Activated naive CD4-positive, alpha-beta T cell treated with anti-CD3 and anti-CD28 coated beads, Interleukin-2, amount 50 U/mL, for 16 hours (primary cell): Measurements from ENCODE around the gene GJA4.
"Not testable (repeated sequence)": the region's sequence is repeated elsewhere in the genome, so short reads cannot be mapped to it uniquely, and the experiment has no call there.

Source experiments
- DNase-seq: peaks from one replicate; pipeline ENCODE4 v3.0.0-alpha.2; 2020

The GJA4 gene

GRCh38 chr1:34794001-34794789, 1.4 kb downstream of the GJA4 start:
- no peak for DNase-seq

GRCh38 chr1:34794790-34795180, 2.0 kb downstream of the GJA4 start:
- no peak for DNase-seq

GRCh38 chr1:34795916-34796315, 3.1 kb downstream of the GJA4 start:
- DNase-seq: no peak

- DNase-seq: no peak
Observed at GRCh38 chr1:34796990-34797389, 4.2 kb downstream of the GJA4 start.

GRCh38 chr1:34800214-34800613, 7.4 kb downstream of the GJA4 start:
- no peak for DNase-seq

- no peak for DNase-seq
Observed at GRCh38 chr1:34803770-34804169, 11.0 kb downstream of the GJA4 start.

GRCh38 chr1:34806396-34806795, 13.6 kb downstream of the GJA4 start:
- DNase-seq: no peak

GRCh38 chr1:34808051-34808810, 15.4 kb downstream of the GJA4 start:
- no peak for DNase-seq

- not testable (repeated sequence) for DNase-seq
Observed at GRCh38 chr1:34810781-34811180, 18.0 kb downstream of the GJA4 start.

GRCh38 chr1:34816332-34816731, 23.5 kb downstream of the GJA4 start:
- no peak for DNase-seq

- no peak for DNase-seq
Observed at GRCh38 chr1:34816778-34817177, 24.0 kb downstream of the GJA4 start.

- not testable (repeated sequence) for DNase-seq
Observed at GRCh38 chr1:34818862-34819261, 26.1 kb downstream of the GJA4 start.

- no peak for DNase-seq
Observed at GRCh38 chr1:34822202-34822601, 29.4 kb downstream of the GJA4 start.

- DNase-seq: no peak
Observed at GRCh38 chr1:34824817-34825454, 32.1 kb downstream of the GJA4 start.

- DNase-seq: no peak
Observed at GRCh38 chr1:34825455-34826091, 32.8 kb downstream of the GJA4 start.

GRCh38 chr1:34827341-34827941, 34.6 kb downstream of the GJA4 start:
- no peak for DNase-seq

GRCh38 chr1:34828611-34829010, 35.8 kb downstream of the GJA4 start:
- DNase-seq: no peak

- DNase-seq: no peak
Observed at GRCh38 chr1:34829250-34829649, 36.5 kb downstream of the GJA4 start.

GRCh38 chr1:34831721-34832246, 39.0 kb downstream of the GJA4 start:
- no peak for DNase-seq

GRCh38 chr1:34833711-34834110, 40.9 kb downstream of the GJA4 start:
- no peak for DNase-seq

- no peak for DNase-seq
Observed at GRCh38 chr1:34839526-34840305, 46.9 kb downstream of the GJA4 start.

GRCh38 chr1:34840426-34840825, 47.6 kb downstream of the GJA4 start:
- DNase-seq: no peak
